Measurements from ENCODE around the gene CCDC110.

- TF ChIP-seq POLR2A (IDR thresholded peaks at IDR 0.05) (no peak), CTCF (IDR thresholded peaks at IDR 0.05) (no peak)
Measured at GRCh38 chr4:185445209-185445608, 26.3 kb downstream of the CCDC110 start.

Measured in right lobe of liver (tissue), 4 donors.